Neutrophil (primary cell): Measurements from ENCODE around the gene TUBA8.
"Not testable (repeated sequence)": the region's sequence is repeated elsewhere in the genome, so short reads cannot be mapped to it uniquely, and the experiment has no call there.

Experiments used
- H3K27ac ChIP-seq: fragments of 200-600 bp; sonication (generic); 2 replicates; pipeline ENCODE4 v1.5.1; 2016; ENCODE audit warnings: mild to moderate bottlenecking, moderate library complexity
- H3K27me3 ChIP-seq: fragments of 200-600 bp; sonication (generic); 2 replicates; pipeline ENCODE4 v1.6.0; 2016; ENCODE audit warnings: mild to moderate bottlenecking
- H3K36me3 ChIP-seq: fragments of 200-600 bp; sonication (generic); 2 replicates; pipeline ENCODE4 v1.5.1; 2017
- H3K4me1 ChIP-seq, 2 experiments: fragments of 200-600 bp in 1 of 2; sonication (generic) in 1 of 2; 1 replicate in 1 of 2; 2 replicates in 1 of 2; pipeline versions ENCODE4 v1.5.1 to v1.6.1; 2013 to 2016; ENCODE audit warnings: low read depth in 1 of 2, low read length in 1 of 2, mild to moderate bottlenecking in 1 of 2, moderate library complexity in 1 of 2; ENCODE audit not compliant: control insufficient read depth in 1 of 2, insufficient read depth in 1 of 2
- H3K4me3 ChIP-seq, 2 experiments: fragments of 200-600 bp in 1 of 2; sonication (generic) in 1 of 2; 1 replicate in 1 of 2; 2 replicates in 1 of 2; pipeline ENCODE4 v1.5.1; 2013 to 2016; ENCODE audit warnings: low read depth in 1 of 2, low read length in 1 of 2, mild to moderate bottlenecking in 1 of 2, moderate library complexity in 1 of 2
- H3K9me3 ChIP-seq: fragments of 200-600 bp; sonication (generic); 2 replicates; pipeline ENCODE4 v1.5.1; 2016
- CTCF ChIP-seq: fragments of 200-600 bp; sonication (generic); IDR thresholded peaks from 2 replicates; pipeline ENCODE4 v1.5.1; 2016; ENCODE audit warnings: antibody characterized with exemption

Gene TUBA8

DNA sequence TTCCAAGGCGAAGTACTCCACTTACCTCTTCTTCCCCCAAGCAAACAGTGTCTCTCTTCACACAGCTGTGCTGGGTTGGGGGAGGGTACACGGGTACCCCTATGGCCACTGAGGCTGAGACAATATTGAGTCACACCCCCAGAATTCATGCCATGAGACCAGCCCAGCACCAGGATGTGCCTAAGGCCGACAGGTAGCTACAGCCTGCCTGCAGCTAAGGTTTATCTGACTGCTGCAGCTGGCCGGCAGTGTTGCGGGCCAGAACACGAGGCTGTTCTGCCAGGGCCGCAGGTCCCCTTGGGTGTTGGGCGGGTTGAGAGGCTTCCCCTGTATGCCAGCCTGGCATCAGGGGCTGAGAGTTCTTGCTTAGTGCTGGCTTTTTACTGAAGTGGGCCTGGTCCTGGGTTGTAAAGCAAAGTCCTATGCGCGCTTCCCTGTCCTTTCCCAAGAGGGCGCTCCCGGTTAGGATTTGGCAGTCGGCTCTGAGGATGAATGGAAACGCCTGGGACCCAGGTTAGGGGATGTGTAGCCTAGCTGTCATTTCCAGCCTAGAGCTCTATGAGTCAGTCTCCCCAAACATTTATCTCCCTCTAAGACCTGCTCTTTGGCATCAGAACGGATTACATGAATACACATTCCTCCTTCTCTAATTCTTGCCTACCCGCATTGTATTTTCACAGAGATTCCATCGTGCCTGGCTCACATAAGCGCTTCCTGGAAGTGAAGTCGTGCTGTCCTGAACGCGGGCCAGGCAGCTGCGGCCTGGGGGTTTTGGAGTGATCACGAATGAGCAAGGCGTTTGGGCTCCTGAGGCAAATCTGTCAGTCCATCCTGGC is 46.5 kb downstream of the TUBA8 start:
- no peak for TF ChIP-seq CTCF
- H3K4me1 ChIP-seq: no peaks in the 10 kb centered on the region
- no peaks in the 10 kb centered on the region for H3K27me3 ChIP-seq
- no peaks in the 10 kb centered on the region for H3K36me3 ChIP-seq
- H3K4me3 ChIP-seq: no peak overlapping the region
- no peaks in the 10 kb centered on the region for H3K9me3 ChIP-seq
- no peak overlapping the region for H3K27ac ChIP-seq

GRCh38 chr22:18157714-18158028 is 47.1 kb downstream of the TUBA8 start:
- H3K9me3 ChIP-seq: no peaks in the 10 kb centered on the region
- no peaks in the 10 kb centered on the region for H3K4me1 ChIP-seq
- H3K4me3 ChIP-seq: no peak overlapping the region
- no peak for TF ChIP-seq CTCF
- H3K27ac ChIP-seq: no peak overlapping the region
- no peaks in the 10 kb centered on the region for H3K36me3 ChIP-seq
- no peaks in the 10 kb centered on the region for H3K27me3 ChIP-seq

GRCh38 chr22:18160641-18161040 is 50.0 kb downstream of the TUBA8 start:
- not testable (repeated sequence) for H3K36me3 ChIP-seq, H3K27me3 ChIP-seq, H3K9me3 ChIP-seq, H3K4me3 ChIP-seq, H3K4me1 ChIP-seq, H3K27ac ChIP-seq

- H3K36me3 ChIP-seq, H3K4me3 ChIP-seq, H3K4me1 ChIP-seq, H3K9me3 ChIP-seq, H3K27me3 ChIP-seq, H3K27ac ChIP-seq: not testable (repeated sequence)
Observed at GRCh38 chr22:18163843-18164242, 53.2 kb downstream of the TUBA8 start.

- not testable (repeated sequence) for H3K4me1 ChIP-seq, H3K27me3 ChIP-seq, H3K36me3 ChIP-seq, H3K4me3 ChIP-seq, H3K9me3 ChIP-seq, H3K27ac ChIP-seq
Observed at GRCh38 chr22:18164584-18164983, 54.0 kb downstream of the TUBA8 start.

DNA sequence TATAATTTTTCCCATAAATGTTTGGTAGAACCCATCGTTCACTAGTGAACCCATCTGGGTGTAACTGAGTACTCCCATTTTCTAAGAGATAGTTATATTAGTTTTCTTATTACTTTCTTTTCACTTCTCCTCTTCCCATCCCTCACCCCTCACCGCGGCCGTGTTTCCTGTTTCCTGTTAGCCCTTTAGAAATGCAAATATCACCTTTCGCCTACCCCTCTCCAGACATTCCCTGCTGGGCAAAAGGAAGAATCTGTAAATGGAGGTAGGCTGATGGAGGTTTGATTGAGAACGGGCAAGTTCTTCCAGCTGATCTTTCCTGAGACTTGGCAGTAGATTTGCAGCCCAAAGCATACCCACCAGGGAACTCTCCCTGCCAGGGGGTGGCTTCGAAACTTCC is 54.7 kb downstream of the TUBA8 start:
- not testable (repeated sequence) for H3K9me3 ChIP-seq, H3K27ac ChIP-seq, H3K4me3 ChIP-seq, H3K27me3 ChIP-seq, H3K36me3 ChIP-seq, H3K4me1 ChIP-seq

DNA sequence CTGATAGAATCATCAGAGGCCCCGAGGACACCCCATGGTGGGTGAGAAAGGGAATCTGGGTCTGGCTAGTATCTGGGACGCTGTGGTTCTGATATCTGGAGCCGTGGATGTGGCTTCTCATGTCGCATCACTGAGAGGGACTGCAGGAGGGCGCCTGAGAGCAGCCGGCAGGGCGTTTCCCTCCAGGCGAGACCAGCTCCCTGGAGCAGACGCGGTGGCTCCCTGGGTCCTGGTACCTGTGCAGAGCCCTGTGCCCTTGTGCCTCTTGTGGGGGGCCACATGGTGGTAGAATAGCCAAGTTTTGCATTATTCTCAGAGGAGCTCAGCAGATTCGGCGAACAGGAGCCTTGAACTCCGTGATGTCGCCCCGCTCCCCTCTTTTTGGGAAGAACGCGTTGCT is 59.7 kb downstream of the TUBA8 start:
- H3K4me3 ChIP-seq, H3K27ac ChIP-seq, H3K4me1 ChIP-seq, H3K36me3 ChIP-seq, H3K9me3 ChIP-seq, H3K27me3 ChIP-seq: not testable (repeated sequence)

- H3K27me3 ChIP-seq, H3K4me1 ChIP-seq, H3K4me3 ChIP-seq, H3K36me3 ChIP-seq, H3K9me3 ChIP-seq, H3K27ac ChIP-seq: not testable (repeated sequence)
Observed at GRCh38 chr22:18172203-18172602, 61.6 kb downstream of the TUBA8 start.

GRCh38 chr22:18172776-18173175 is 62.2 kb downstream of the TUBA8 start:
- not testable (repeated sequence) for H3K27me3 ChIP-seq, H3K27ac ChIP-seq, H3K36me3 ChIP-seq, H3K4me1 ChIP-seq, H3K4me3 ChIP-seq, H3K9me3 ChIP-seq

GRCh38 chr22:18173441-18173840 is 62.8 kb downstream of the TUBA8 start:
- H3K27me3 ChIP-seq, H3K4me3 ChIP-seq: not testable (repeated sequence)

More at GRCh38 chr22:18173441-18173840, 62.8 kb downstream of the TUBA8 start:
- not testable (repeated sequence) for H3K4me1 ChIP-seq, H3K36me3 ChIP-seq, H3K9me3 ChIP-seq, H3K27ac ChIP-seq
